Head of caudate nucleus (tissue), 42 donors: ENCODE data around the gene ZNF550.
A peak's percentile ranks its signal among the peaks of the same experiment; 100 is the strongest.
"Not testable (repeated sequence)": the region's sequence is repeated elsewhere in the genome, so short reads cannot be mapped to it uniquely, and the experiment has no call there.

Source experiments
- DNase-seq, 42 donors: peaks; one replicate each; pipeline versions ENCODE4 v3.0.0 to v3.0.0-alpha.2; 2020 to 2021; ENCODE audit warnings: mixed read lengths in 7 of 42
- intact Hi-C: fragments of 100-400 bp; cut with DNase I; formaldehyde crosslinking; loops from one replicate; pipeline ENCODE4 v1.15.0; 2022

ZNF550 gene

GRCh38 chr19:57552432-57552831 is 7.2 kb downstream of the ZNF550 start:
- intact Hi-C loops, result no loop called here
- no peak for DNase-seq

- no peak for DNase-seq
- intact Hi-C loops, result no loop called here
These were observed 13.2 kb downstream of the ZNF550 start for GRCh38 chr19:57546513-57546912.

GRCh38 chr19:57537953-57538547 is 21.6 kb downstream of the ZNF550 start:
- no peak for DNase-seq
- intact Hi-C loops, result no loop called here

GRCh38 chr19:57527136-57527881 is 32.4 kb downstream of the ZNF550 start, which contains the start of gene ZNF549:
Gene ZNF549 (plus strand): TSS chr19:57527356. CDS start chr19:57527574, 218 bp downstream.
- peak; percentile 75 to 96 (median 88) for DNase-seq
- intact Hi-C loops, result no loop called here

- intact Hi-C loops, DNase-seq: not testable (repeated sequence)
These were observed 41.6 kb downstream of the ZNF550 start for GRCh38 chr19:57518021-57518420.

- intact Hi-C loops, result no loop called here
- no peak for DNase-seq
These were observed 44.4 kb downstream of the ZNF550 start for GRCh38 chr19:57515255-57515654.

GRCh38 chr19:57512845-57513244 is 46.8 kb downstream of the ZNF550 start:
- no peak for DNase-seq
- intact Hi-C loops, result no loop called here

GRCh38 chr19:57511484-57511883 is 48.2 kb downstream of the ZNF550 start:
- intact Hi-C loops, result no loop called here
- DNase-seq, result no peak

GRCh38 chr19:57506163-57506562 is 53.5 kb downstream of the ZNF550 start:
- intact Hi-C loops, result no loop called here
- no peak for DNase-seq

- DNase-seq, intact Hi-C loops: not testable (repeated sequence)
These were observed 59.3 kb downstream of the ZNF550 start for GRCh38 chr19:57500400-57500799.

- intact Hi-C loops, result not testable (repeated sequence)
- DNase-seq, result peak; percentile 79 to 97 (median 92)
These were observed 59.8 kb downstream of the ZNF550 start, which contains the start of gene ZNF773 for GRCh38 chr19:57499680-57500395. Gene ZNF773 (plus strand): TSS chr19:57499938. CDS start chr19:57500081, 143 bp downstream.

- DNase-seq, intact Hi-C loops: not testable (repeated sequence)
These were observed 60.4 kb downstream of the ZNF550 start for GRCh38 chr19:57499332-57499679.

GRCh38 chr19:57488299-57488644 is 71.4 kb downstream of the ZNF550 start:
- DNase-seq, intact Hi-C loops: not testable (repeated sequence)

GRCh38 chr19:57487477-57488298 is 72.0 kb downstream of the ZNF550 start, which contains the start of gene ZNF419:
Gene ZNF419 (plus strand): TSS chr19:57487750. CDS start chr19:57487951, 201 bp downstream.
- DNase-seq, result peak; percentile 91 to 98 (median 96)
- intact Hi-C loops, result not testable (repeated sequence)
